Measurements from ENCODE around the gene OPRM1. TPM values are rescaled to one million over a fixed set of nuclear protein-coding genes. Genes with fewer than 3 reads are reported as not detected.
"Not testable (repeated sequence)": the region's sequence is repeated elsewhere in the genome, so short reads cannot be mapped to it uniquely, and the experiment has no call there.

The OPRM1 gene
- total RNA-seq, 1 experiment from 2014 or later: not detected

DNA sequence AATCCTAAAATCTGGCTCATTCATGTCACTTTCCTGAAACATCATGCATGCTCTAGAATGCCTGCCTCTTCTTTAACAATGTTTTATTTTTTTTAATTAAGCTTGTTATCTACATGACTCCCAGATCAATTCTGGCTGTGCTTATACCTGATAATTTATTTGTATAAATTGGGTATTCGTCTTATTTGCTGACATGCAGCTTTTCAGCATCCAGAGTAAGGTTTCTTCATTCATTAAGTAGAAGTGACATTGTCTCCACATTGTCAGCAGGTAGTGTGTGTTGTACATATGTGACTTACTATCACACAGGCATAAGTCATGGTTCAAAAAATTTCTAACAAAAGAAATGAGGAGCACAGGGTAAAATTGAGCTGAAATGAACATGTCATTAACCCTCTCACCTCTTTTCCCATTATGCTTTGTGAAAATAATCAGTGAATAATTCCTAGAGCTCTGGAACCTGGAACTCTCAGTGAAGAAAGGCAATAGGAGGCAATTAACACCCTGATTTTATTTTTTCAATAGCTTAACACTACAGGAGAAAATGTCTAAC is 157.4 kb downstream of the OPRM1 start (continued):
- TF ChIP-seq FOSL1 (IDR thresholded peaks at IDR 0.05; ENCODE audit: low read depth) (no peak), RAD21 (IDR thresholded peaks at IDR 0.05; ENCODE audit: low read depth) (no peak)
- TF ChIP-seq, protein P1, sequence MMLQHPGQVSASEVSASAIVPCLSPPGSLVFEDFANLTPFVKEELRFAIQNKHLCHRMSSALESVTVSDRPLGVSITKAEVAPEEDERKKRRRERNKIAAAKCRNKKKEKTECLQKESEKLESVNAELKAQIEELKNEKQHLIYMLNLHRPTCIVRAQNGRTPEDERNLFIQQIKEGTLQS (IDR thresholded peaks at IDR 0.05): no peak
- TF ChIP-seq, protein P2, sequence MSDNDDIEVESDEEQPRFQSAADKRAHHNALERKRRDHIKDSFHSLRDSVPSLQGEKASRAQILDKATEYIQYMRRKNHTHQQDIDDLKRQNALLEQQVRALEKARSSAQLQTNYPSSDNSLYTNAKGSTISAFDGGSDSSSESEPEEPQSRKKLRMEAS (IDR thresholded peaks at IDR 0.05): no peak

DNA sequence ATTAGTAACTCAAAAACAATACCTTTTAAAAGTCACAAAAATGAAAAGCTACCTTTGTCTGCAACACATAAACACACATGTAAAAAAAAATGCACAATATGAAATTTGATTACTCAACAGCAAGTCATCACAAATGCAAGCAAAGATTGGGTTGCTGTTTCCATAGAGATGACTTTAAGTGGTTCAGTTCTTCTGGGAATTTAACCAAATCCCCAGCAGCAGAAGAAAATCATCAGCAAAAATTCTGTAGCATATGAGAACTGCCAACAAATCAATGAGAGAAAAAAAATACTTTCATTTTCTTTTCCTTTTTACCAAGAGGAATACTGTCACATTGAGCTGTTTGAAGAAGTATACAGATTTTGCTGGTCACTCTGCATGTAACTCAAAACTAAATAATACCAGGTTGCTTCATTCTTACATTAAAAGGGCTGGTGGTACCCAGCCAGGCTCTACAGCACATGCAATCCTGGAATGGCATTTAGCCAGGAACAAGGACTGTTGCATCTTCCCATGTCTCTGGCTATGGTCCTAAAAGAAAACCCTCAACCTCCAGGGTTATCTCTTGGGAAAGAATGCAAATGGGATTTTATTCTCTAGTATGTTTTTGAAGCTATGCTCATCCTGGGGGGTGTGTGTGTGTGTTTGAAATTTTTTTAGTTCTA is 158.3 kb downstream of the OPRM1 start:
- intact Hi-C loops (cut with micrococcal nuclease): no loop called here
- no peak overlapping the region for H3K4me3 ChIP-seq (replicated peaks in 1 of 2; ENCODE audit: low read depth in 1 of 2, low read length in 2 of 2)
- H3K27ac ChIP-seq (ENCODE audit: low read depth, low read length): no peak overlapping the region
- TF ChIP-seq, protein P3, sequence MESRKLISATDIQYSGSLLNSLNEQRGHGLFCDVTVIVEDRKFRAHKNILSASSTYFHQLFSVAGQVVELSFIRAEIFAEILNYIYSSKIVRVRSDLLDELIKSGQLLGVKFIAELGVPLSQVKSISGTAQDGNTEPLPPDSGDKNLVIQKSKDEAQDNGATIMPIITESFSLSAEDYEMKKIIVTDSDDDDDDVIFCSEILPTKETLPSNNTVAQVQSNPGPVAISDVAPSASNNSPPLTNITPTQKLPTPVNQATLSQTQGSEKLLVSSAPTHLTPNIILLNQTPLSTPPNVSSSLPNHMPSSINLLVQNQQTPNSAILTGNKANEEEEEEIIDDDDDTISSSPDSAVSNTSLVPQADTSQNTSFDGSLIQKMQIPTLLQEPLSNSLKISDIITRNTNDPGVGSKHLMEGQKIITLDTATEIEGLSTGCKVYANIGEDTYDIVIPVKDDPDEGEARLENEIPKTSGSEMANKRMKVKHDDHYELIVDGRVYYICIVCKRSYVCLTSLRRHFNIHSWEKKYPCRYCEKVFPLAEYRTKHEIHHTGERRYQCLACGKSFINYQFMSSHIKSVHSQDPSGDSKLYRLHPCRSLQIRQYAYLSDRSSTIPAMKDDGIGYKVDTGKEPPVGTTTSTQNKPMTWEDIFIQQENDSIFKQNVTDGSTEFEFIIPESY (IDR thresholded peaks at IDR 0.05; ENCODE audit: extremely low read depth, insufficient replicate concordance, low read length): no peak
- TF ChIP-seq EZH2phosphoT487 (IDR thresholded peaks at IDR 0.05; ENCODE audit: borderline replicate concordance) (no peak), JUND (IDR thresholded peaks at IDR 0.05) (no peak), CEBPB (IDR thresholded peaks at IDR 0.05; ENCODE audit: low read depth) (no peak), ZFX (IDR thresholded peaks at IDR 0.05) (no peak), FOSL1 (IDR thresholded peaks at IDR 0.05; ENCODE audit: low read depth) (no peak), POLR2AphosphoS5 (IDR thresholded peaks at IDR 0.05; ENCODE audit: low read depth, low read length) (no peak), SRF (IDR thresholded peaks at IDR 0.05; ENCODE audit: low read depth) (no peak), POLR2A (IDR thresholded peaks at IDR 0.05; ENCODE audit: borderline replicate concordance, extremely low read depth, insufficient read depth, insufficient read length) (no peak), SIN3A (IDR thresholded peaks at IDR 0.05; ENCODE audit: low read depth) (no peak), ELF1 (IDR thresholded peaks at IDR 0.05; ENCODE audit: borderline replicate concordance, low read depth) (no peak), TCF7L2 (IDR thresholded peaks at IDR 0.05; ENCODE audit: borderline replicate concordance, extremely low read depth, insufficient read depth, insufficient read length) (no peak), CBX3 (IDR thresholded peaks at IDR 0.05; ENCODE audit: low read depth) (no peak), ZNF274 (IDR thresholded peaks at IDR 0.05; ENCODE audit: low read depth, low read length) (no peak), EGR1 (IDR thresholded peaks at IDR 0.05; ENCODE audit: low read depth) (no peak)
- H3K27me3 ChIP-seq (ENCODE audit: insufficient read depth, low read length): no peaks in the 10 kb centered on the region
- H3K9ac ChIP-seq (ENCODE audit: low read length): no peak overlapping the region
- ChIA-PET POLR2A (no interaction called here), RAD21 (ENCODE audit: low non-redundant PET in 1 of 2, low total read pairs in 2 of 2, uncharacterized antibody in 2 of 2, unreplicated experiment in 2 of 2) (no interaction called here), CTCF (no interaction called here)
- BruUV-seq (replicated peaks): no TSS peak
- H4K20me1 ChIP-seq (ENCODE audit: insufficient read depth): no peaks in the 10 kb centered on the region
- no peaks in the 10 kb centered on the region for H3K36me3 ChIP-seq (ENCODE audit: control insufficient read depth in 1 of 2, insufficient read depth in 2 of 2, low read length in 2 of 2)
- ATAC-seq: no peak
- no peak overlapping the region for H3K4me2 ChIP-seq (ENCODE audit: low read length)
- DNase-seq (ENCODE audit: low read depth, low spot score): no peak
- H3K4me1 ChIP-seq (ENCODE audit: control insufficient read depth in 1 of 2, insufficient read depth in 2 of 2, low read length in 2 of 2): no peaks in the 10 kb centered on the region
- H2AFZ ChIP-seq (ENCODE audit: low read depth, low read length, poor library complexity, severe bottlenecking): no peak overlapping the region
- no peaks in the 10 kb centered on the region for H3K79me2 ChIP-seq (ENCODE audit: insufficient read depth, low read length)
- no peaks in the 10 kb centered on the region for H3K9me2 ChIP-seq (ENCODE audit: insufficient read depth)
- no peaks in the 10 kb centered on the region for H3K9me3 ChIP-seq (ENCODE audit: control insufficient read depth in 1 of 2, insufficient read depth in 1 of 2, low read depth in 1 of 2, low read length in 2 of 2)

DNA sequence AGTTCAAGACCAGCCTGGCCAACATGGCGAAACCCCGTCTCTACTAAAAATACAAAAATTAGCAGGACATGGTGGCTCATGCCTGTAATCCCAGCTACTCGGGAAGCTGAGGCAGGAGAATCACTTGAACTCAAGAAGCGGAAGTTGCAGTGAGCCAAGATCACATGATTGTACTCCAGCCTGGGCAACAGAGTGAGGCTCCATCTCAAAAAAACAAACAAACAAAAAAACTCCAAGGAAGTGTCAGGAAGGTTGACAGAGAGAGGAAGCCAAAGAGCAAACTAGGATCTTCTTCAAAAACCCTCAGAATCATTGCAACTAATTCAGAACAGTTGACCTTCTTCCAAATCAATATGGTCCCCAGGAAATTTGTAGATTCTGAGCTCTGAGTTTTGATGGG is 162.6 kb downstream of the OPRM1 start:
- H3K27ac ChIP-seq (ENCODE audit: low read depth, low read length); H3K27me3 ChIP-seq (ENCODE audit: insufficient read depth, low read length); H3K9me2 ChIP-seq (ENCODE audit: insufficient read depth); ATAC-seq; BruUV-seq (replicated peaks); H3K4me3 ChIP-seq (replicated peaks in 1 of 2; ENCODE audit: low read depth in 1 of 2, low read length in 2 of 2); RAD21 ChIA-PET (ENCODE audit: low non-redundant PET in 1 of 2, low total read pairs in 2 of 2, uncharacterized antibody in 2 of 2, unreplicated experiment in 2 of 2); H3K79me2 ChIP-seq (ENCODE audit: insufficient read depth, low read length); H3K4me1 ChIP-seq (ENCODE audit: control insufficient read depth in 1 of 2, insufficient read depth in 2 of 2, low read length in 2 of 2); DNase-seq (ENCODE audit: low read depth, low spot score); CTCF ChIA-PET; H3K36me3 ChIP-seq (ENCODE audit: control insufficient read depth in 1 of 2, insufficient read depth in 2 of 2, low read length in 2 of 2); H3K9ac ChIP-seq (ENCODE audit: low read length); H2AFZ ChIP-seq (ENCODE audit: low read depth, low read length, poor library complexity, severe bottlenecking); H4K20me1 ChIP-seq (ENCODE audit: insufficient read depth); H3K9me3 ChIP-seq (ENCODE audit: control insufficient read depth in 1 of 2, insufficient read depth in 1 of 2, low read depth in 1 of 2, low read length in 2 of 2); intact Hi-C loops (cut with micrococcal nuclease); POLR2A ChIA-PET; H3K4me2 ChIP-seq (ENCODE audit: low read length): not testable (repeated sequence)
